DND-41 (cell line): ENCODE results near the gene CCDC3.

Experiments used
- EZH2 ChIP-seq: IDR thresholded peaks from 3 replicates; pipeline ENCODE4 v1.6.1; 2012; ENCODE audit warnings: borderline replicate concordance, low read depth, mild to moderate bottlenecking, moderate library complexity, low read length, inconsistent platforms; ENCODE audit not compliant: severe bottlenecking
- TF ChIP-seq, protein P1 (sequence below): IDR thresholded peaks from 2 replicates; pipeline ENCODE4 v1.5.1; 2012; ENCODE audit warnings: borderline replicate concordance, low read length, moderate library complexity, mild to moderate bottlenecking; ENCODE audit not compliant: poor library complexity, severe bottlenecking; ENCODE audit errors: extremely low read depth

DNA sequence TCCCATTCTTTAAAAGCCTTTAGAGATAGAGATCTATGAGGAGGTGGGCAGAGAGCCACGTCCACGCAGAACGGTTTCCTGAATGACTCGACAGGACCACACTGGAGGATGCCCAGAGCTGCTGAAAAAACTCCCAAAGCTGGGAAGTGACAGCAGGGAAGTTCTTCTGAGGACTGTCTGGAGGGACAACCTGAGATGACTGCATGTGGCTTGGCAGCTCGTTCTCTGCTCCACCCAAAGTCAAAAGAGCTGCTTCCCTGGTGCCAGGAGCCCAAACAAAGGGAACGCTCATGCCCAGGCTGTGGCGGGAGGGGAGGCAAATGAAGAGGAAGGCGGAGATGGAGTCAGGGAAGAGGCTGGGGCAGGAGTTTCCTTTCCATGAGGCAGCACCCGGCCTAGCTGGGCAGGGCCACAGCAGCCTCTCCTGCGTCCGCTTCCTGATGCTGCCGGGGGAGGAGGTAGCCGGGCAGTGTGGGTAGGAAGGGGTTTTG lies 95.4 kb downstream of the CCDC3 start:
- TF ChIP-seq, protein P1, sequence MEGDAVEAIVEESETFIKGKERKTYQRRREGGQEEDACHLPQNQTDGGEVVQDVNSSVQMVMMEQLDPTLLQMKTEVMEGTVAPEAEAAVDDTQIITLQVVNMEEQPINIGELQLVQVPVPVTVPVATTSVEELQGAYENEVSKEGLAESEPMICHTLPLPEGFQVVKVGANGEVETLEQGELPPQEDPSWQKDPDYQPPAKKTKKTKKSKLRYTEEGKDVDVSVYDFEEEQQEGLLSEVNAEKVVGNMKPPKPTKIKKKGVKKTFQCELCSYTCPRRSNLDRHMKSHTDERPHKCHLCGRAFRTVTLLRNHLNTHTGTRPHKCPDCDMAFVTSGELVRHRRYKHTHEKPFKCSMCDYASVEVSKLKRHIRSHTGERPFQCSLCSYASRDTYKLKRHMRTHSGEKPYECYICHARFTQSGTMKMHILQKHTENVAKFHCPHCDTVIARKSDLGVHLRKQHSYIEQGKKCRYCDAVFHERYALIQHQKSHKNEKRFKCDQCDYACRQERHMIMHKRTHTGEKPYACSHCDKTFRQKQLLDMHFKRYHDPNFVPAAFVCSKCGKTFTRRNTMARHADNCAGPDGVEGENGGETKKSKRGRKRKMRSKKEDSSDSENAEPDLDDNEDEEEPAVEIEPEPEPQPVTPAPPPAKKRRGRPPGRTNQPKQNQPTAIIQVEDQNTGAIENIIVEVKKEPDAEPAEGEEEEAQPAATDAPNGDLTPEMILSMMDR = no peak
- TF ChIP-seq EZH2 = no peak
